DMS79 (cell line): ENCODE results near the gene ZDHHC14.
"Not testable (repeated sequence)": the region's sequence is repeated elsewhere in the genome, so short reads cannot be mapped to it uniquely, and the experiment has no call there.

Experiments
- DNase-seq: peaks from one replicate; lab custom pipeline; 2025; lab: John Stamatoyannopoulos, UW

ZDHHC14 gene

GRCh38 chr6:157574851-157575424 lies 193.9 kb downstream of the ZDHHC14 start:
- DNase-seq = no peak

DNA sequence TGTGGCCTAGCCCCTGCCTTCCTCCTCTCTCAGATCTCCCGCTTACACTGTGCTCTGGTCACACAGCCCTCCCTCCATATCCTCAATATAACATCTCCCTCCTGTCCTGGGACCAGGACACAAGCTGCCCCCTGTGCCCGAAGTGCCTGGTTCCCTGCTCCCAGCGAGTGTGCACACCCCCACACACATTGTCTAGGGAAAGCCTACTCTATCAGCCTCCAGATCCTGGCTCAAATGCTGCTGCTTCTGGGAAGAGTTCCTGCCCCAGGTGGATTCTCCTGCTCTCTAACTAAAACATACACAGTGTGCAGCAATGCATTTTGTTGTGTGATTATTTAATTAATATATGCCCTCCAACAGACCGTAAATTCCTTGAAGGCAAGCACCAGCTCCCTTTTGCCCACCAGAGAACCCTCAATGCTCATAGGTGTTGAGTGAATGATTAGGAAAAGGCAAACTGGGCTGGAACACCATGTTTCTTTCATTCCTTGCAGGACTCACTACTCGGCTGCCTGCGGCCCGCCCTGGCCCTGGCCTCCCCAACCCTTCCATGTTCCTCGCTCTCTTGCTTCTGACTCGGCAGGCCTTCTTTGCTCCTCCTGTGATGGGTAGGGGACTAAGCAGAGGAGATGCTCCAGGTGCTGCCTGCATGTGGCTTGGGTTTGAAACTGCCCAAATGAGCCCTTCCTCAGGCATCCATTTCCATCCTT lies 194.6 kb downstream of the ZDHHC14 start:
- DNase-seq = no peak

GRCh38 chr6:157576991-157577390 lies 196.0 kb downstream of the ZDHHC14 start:
- DNase-seq = not testable (repeated sequence)

- not testable (repeated sequence) for DNase-seq
Observed at GRCh38 chr6:157578527-157578926, 197.5 kb downstream of the ZDHHC14 start.

DNA sequence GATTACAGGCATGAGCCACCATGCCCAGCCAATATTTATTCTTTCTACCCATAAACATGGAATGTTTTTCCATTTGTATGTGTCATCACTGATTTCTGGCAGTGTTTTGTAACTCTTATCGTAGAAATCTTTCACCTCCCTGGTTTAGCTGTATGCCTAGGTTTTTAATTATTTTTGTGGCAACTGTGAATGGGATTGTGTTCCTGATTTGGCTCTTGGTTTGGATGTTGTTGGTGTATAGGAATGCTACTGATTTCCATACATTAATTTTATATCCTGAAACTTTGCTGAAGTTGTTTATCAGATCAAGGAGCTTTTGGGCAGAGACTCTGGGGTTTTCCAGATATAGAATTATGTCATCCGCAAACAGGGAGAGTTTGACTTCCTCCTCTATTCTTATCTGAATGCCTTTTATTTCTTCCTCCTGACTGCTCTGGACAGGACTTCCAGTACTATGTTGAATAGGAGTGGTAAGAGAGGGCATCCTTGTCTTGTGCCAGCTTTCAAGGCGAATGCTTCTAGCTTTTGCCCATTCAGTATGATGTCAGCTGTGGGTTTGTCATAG lies 198.6 kb downstream of the ZDHHC14 start:
- DNase-seq = no peak

DNA sequence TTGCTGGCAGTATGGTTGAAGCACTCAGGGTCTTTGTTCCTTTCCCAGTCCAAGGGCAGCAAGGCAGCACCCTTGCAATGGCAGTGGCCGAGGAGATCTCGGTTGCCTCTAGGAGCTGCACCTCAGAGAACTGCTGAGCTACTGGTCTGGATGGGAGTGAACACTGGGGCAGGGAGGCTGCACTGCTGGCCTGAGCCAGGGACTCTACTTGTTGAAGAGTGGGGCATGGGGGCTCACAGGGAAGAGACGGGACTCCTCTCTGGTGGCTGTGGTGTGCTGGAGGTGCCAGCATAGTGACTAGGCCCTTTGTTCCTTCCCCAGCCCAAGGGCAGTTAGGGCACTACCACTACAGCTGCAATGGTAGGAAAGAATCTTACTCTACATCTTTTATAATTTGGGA lies 203.0 kb downstream of the ZDHHC14 start:
- DNase-seq = no peak

DNA sequence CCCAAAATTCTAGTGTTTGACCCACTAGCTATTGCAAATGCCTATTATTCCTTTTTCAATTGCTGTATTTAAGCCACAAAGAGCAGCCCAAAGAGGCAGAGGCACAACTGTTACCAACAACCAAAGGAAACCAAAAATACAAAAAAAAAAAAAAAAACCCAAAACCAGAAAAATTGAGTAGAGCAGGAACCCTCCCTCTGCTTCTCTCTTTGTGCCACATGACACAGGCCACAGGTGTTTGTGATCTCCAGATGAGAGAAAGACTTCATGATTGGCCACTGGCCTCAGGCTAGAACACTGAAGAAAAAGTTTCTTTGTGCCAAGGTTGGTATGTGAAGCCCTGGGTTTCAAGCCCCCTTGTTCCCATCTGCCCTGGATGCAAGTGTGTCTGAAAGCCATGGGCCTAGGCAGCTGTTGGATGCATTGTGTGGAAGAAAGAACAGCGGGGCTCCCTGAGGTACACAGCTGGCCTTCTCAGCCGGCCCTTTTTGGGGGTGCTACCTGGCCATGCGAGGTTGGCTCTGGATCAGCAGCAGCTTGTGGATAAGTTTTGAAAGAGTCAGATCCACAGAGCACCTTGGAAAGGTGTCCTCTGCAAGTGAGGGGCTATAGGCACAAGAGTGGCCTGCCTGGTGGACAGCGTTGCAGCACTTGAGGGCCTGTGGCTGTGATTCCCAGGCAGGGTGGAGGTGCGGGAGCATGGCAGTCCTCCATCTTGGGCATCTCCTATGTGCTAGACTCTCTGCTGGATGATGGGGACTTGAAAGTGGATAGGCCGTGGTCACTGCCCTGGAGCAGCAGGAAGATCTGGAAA lies 204.5 kb downstream of the ZDHHC14 start:
- DNase-seq = no peak

- no peak for DNase-seq
Observed at GRCh38 chr6:157586088-157586414, 205.1 kb downstream of the ZDHHC14 start.

DNA sequence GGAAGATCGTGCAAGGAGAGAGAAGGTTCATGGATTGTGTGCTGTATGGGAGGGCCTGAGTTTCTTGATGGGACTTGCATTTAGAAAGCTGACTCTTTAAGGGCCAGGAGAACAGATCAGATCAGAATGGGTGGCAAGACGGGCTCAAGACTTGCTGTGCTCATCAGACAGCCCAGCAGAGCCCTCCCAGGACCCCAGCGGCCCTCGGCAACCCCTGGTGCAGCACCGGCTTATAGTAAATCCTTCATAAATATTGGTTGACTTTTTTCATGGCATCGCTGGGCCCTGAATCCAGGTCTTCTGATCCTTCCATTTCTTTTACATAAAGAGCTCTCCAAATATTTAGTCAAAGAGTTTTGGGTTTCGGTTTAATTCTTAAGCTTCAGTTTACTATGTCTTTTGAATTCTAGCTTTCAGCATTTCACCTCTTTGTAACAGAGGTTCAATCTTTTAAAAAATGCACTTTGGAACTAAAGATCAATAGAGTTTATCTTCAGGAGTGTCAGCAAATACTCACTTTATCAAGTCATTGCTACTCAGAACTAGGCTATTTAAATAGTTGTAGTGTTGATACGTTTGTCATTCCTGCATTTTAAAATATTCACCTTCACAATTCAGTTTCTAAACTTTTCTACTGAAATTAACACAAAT lies 205.6 kb downstream of the ZDHHC14 start:
- no peak for DNase-seq

DNA sequence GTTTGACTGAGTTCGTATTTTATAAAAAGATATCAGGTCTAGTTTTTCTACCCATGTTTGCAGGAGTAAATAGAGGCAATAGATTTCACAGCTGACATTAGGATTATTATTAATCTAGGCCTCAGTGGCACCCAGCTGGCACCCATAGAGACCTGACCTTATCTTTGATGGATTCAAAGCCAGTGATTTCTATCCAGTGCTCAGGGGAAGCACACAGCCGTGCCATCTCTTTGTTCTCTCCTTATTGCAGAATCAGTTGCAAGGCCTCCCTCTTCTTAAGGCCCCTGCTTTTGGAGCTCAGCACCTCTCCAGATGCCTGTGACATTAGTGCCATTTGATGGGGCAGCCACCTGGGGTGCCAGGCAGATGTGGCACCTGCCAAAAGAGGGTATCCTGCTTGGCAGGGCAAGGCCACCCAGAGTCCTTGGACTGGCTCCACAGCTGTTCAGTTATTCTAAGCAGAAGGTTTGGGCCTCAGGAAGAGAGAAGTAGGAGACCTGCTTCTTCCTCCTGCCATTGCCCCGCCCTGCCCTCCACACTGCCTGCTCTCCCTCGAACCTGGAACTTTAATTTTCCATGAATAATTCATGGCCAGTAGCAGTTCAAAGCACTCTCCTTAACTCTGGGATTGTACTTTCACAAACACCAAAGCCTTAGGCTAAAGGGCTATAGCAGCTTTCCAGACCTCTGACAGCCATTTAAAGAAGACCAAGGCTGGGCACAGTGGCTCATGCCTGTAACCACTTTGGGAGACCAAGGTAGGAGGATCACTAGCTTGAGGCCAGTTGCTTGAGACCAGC lies 206.3 kb downstream of the ZDHHC14 start:
- no peak for DNase-seq

DNA sequence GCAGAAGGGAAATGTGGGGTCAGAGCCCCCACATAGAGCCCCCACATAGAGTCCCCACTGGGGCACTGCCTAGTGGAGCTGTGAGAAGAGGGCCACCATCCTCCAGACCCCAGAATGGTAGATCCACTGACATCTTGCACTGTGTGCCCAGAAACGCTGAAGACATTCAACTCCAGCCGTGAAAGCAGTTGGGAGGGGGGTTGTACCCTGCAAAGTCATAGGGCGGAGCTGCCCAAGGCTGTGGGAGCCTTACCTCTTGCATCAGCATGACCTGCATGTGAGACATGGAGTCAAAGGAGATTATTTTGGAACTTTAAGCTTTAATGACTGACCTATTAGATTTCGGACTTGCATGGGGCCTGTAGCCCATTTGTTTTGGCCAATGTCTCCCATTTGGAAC lies 209.7 kb downstream of the ZDHHC14 start:
- not testable (repeated sequence) for DNase-seq

GRCh38 chr6:157592541-157592940 lies 211.6 kb downstream of the ZDHHC14 start:
- no peak for DNase-seq

- DNase-seq = no peak
Observed at GRCh38 chr6:157592980-157593379, 212.0 kb downstream of the ZDHHC14 start.

DNA sequence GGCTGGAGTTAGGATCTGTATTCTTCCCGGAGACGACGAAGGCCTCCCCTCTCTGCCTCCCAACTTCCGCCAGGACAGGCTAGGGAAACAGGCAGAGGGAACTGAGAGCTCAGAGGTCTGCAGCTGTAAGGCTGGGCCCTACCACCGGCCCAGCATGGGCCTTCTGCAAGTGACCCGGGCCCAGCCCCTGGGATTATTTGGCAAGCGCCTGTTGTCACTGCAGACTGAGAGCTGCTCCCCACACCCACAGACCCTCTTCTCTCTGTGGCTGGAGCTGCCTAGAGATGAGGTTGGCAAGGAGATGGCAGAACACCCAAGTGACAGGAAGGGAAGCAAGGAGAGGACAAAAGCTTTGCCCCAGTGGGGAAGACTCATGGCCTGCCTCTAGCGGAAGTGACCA lies 212.6 kb downstream of the ZDHHC14 start:
- DNase-seq = no peak

GRCh38 chr6:157594292-157594691 lies 213.3 kb downstream of the ZDHHC14 start:
- DNase-seq = no peak

- DNase-seq = no peak
Observed at GRCh38 chr6:157595768-157596167, 214.8 kb downstream of the ZDHHC14 start.

DNA sequence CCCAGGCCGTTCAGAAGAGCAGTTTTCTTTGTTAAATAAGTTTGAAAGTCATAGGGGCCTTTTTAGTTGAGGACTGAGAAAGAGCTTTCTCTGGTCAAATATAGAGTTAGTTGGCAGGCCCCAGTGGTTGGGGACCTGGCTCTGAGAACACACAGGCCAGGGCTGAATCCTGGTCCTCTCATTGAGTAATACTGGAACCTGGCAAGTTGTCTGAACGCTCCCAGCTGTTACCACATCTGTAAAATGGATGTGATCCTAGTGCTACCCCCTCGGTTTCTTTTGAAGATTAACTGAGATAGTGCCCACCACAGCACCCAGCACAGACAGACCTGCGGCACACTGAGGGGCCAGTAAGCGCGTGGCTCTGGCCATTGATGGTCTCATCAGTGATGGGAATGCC lies 215.5 kb downstream of the ZDHHC14 start:
- no peak for DNase-seq

- DNase-seq = no peak
Observed at GRCh38 chr6:157596886-157597285, 215.9 kb downstream of the ZDHHC14 start.

DNA sequence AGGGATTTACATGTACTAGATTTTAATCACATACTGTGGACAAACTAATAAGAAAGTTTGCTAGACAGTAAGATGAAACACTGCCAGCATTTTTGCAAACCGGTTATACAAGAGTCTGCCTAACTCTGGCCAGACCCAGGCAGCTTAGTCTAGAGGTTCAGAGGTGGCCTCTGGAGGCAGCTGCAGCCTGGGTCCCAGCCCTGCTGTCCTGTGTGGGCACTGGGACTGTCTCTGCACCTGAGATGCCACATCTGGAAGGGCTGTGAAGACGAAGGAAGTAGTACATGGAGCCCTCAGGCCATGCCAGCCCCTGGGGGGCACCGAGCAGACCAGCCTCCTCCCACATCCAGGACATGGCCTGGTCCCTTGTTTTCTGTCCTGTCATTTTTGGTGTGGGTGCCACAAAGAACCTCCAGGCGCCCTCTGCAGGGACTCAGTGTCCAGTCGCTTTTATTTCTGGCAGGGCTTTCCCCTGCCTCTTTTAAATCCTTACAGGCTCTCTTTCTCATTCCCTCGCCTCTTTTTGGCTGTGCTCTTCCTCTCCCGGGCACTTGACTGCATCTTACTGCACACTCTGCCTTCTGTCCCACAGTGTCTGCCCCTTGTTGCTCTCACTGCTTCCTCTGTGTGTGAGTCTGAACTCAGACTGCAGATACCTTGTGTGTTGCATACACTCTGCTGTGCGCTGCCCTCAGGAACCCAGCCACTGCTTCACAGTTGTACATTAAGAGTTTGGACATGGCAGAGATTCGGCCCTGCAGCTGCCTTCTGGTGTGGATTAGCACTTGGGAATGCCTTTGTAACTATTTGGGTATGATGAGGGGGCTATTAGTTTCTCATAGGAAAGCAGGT lies 216.7 kb downstream of the ZDHHC14 start:
- no peak for DNase-seq

GRCh38 chr6:157599191-157599590 lies 218.2 kb downstream of the ZDHHC14 start:
- DNase-seq = no peak

- DNase-seq = no peak
Observed at GRCh38 chr6:157600807-157601206, 219.8 kb downstream of the ZDHHC14 start.
